CD4-positive, alpha-beta memory T cell (primary cell): ENCODE data around the gene ALDOB. TPM values are rescaled to one million over a fixed set of nuclear protein-coding genes. Genes with fewer than 3 reads are reported as not detected.

Experiments
- CTCF ChIA-PET: fragments of 350-600 bp; sonication (Branson Sonifier 250); formaldehyde crosslinking; loops from one replicate; lab custom pipeline; 2021; ENCODE audit warnings: inconsistent platforms; ENCODE audit not compliant: partially characterized antibody; lab: Charles Lee
- POLR2A ChIA-PET: fragments of 350-600 bp; sonication (Branson Sonifier 250); formaldehyde crosslinking; loops from one replicate; lab custom pipeline; 2021; ENCODE audit not compliant: partially characterized antibody; lab: Charles Lee
- DNase-seq, 5 donors: peaks; one replicate each; pipeline versions ENCODE4 v3.0.0 to v3.0.0-alpha.2; 2020 to 2022; ENCODE audit warnings: mixed read lengths in 1 of 5
- H3K27ac ChIP-seq: one replicate; pipeline ENCODE4 v1.7.0; 2013; ENCODE audit warnings: low read depth, low read length
- H3K27me3 ChIP-seq: 2 replicates; pipeline ENCODE4 v1.7.0; 2013; ENCODE audit warnings: mild to moderate bottlenecking, low read length, moderate library complexity; ENCODE audit not compliant: insufficient read depth
- H3K36me3 ChIP-seq: 2 replicates; pipeline ENCODE4 v1.7.0; 2013; ENCODE audit warnings: mild to moderate bottlenecking, low read length, moderate library complexity; ENCODE audit not compliant: insufficient read depth
- H3K4me1 ChIP-seq: 2 replicates; pipeline ENCODE4 v1.7.0; 2013; ENCODE audit warnings: mild to moderate bottlenecking, low read length, moderate library complexity; ENCODE audit not compliant: insufficient read depth
- H3K4me3 ChIP-seq, 2 donors: one replicate each; pipeline ENCODE4 v1.7.0; 2013; ENCODE audit warnings: low read length in 2 of 2, mild to moderate bottlenecking in 1 of 2
- H3K9me3 ChIP-seq, 2 donors: one replicate each; pipeline ENCODE4 v1.7.0; 2013; ENCODE audit warnings: low read length in 2 of 2, control low read depth in 1 of 2; ENCODE audit not compliant: control insufficient read depth in 1 of 2
- H3K27ac Mint-ChIP-seq, 7 donors: one replicate each; pipeline ENCODE4 v1.8.0; 2020 to 2021; ENCODE audit warnings: mixed read lengths in 7 of 7, mild to moderate bottlenecking in 6 of 7, inconsistent platforms in 3 of 7, moderate library complexity in 3 of 7
- H3K27me3 Mint-ChIP-seq, 2 donors: one replicate each; pipeline ENCODE4 v1.8.0; 2020 to 2021; ENCODE audit warnings: mixed read lengths in 2 of 2
- H3K36me3 Mint-ChIP-seq, 2 donors: one replicate each; pipeline ENCODE4 v1.8.0; 2020 to 2021; ENCODE audit warnings: mixed read lengths in 2 of 2, inconsistent platforms in 1 of 2, mild to moderate bottlenecking in 1 of 2
- H3K4me1 Mint-ChIP-seq, 4 donors: one replicate each; pipeline ENCODE4 v1.8.0; 2020 to 2021; ENCODE audit warnings: mixed read lengths in 4 of 4, mild to moderate bottlenecking in 1 of 4
- H3K4me3 Mint-ChIP-seq, 8 donors: one replicate each; pipeline ENCODE4 v1.8.0; 2020 to 2021; ENCODE audit warnings: mixed read lengths in 8 of 8, mild to moderate bottlenecking in 7 of 8, moderate library complexity in 6 of 8, inconsistent platforms in 3 of 8
- H3K9me3 Mint-ChIP-seq, 8 donors: one replicate each; pipeline ENCODE4 v1.8.0; 2020 to 2021; ENCODE audit warnings: mixed read lengths in 8 of 8, mild to moderate bottlenecking in 5 of 8, inconsistent platforms in 3 of 8, moderate library complexity in 1 of 8
- intact Hi-C: fragments of 100-400 bp; cut with micrococcal nuclease; formaldehyde crosslinking; loops from one replicate; pipeline ENCODE4 v1.15.1; 2023
- polyA plus RNA-seq, 2 donors: library from polyadenylated mRNA; unstranded; fragments of 300-500 nt; fragmentation: Illumina TruSeq; gene quantifications; one replicate each; pipeline ENCODE4 v1.2.3, GENCODE V29; 2021
- total RNA-seq, 2 experiments: library from RNA; stranded (reverse); gene quantifications; one replicate each; pipeline ENCODE4 v1.2.3, GENCODE V29; 2021

Gene ALDOB
- total and polyA plus RNA-seq, 4 experiments from 2014 or later = not detected

DNA sequence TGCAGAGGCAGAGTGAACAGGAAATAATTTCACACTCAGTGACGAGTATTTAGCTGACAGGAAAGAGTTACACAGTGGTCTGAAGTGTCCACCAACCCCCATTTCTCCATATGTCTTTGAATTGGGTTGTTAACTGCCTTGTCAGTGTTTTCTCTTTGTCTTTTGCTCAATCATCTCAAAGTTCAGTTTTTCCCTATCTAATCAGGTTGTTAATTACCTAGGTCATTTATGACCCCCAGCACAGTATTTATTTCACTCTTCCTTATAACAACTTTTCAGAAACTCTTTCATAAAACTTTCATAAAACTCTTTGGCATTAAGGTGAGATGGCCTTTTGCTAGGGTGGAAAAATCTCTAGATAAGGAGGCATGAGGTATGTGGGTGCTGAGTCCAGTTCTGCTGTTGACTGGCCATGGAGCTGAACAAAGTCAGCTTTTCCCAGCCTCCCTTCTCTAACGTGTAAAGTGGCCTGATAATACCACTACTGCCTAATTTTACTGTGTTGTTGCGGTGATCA lies 5.2 kb upstream of the ALDOB start:
- Mint-ChIP-seq H3K27me3 (peaks cover 33 to 36% of the 10 kb centered on the region in 2 donors), H3K27ac (no peak overlapping the region), H3K9me3 (peaks cover 0 to 2% (median 0%) of the 10 kb centered on the region in 8 donors), H3K4me1 (peaks cover 0 to 4% (median 0%) of the 10 kb centered on the region in 4 donors), H3K36me3 (no peaks in the 10 kb centered on the region), H3K4me3 (no peak overlapping the region)
- POLR2A ChIA-PET = no interaction called here
- no peak for DNase-seq
- intact Hi-C loops = no loop called here
- CTCF ChIA-PET = no interaction called here
- Histone ChIP-seq H3K27ac (no peak overlapping the region), H3K4me3 (no peak overlapping the region), H3K36me3 (no peaks in the 10 kb centered on the region), H3K9me3 (no peaks in the 10 kb centered on the region), H3K4me1 (no peaks in the 10 kb centered on the region), H3K27me3 (peaks cover 8% of the 10 kb centered on the region)

DNA sequence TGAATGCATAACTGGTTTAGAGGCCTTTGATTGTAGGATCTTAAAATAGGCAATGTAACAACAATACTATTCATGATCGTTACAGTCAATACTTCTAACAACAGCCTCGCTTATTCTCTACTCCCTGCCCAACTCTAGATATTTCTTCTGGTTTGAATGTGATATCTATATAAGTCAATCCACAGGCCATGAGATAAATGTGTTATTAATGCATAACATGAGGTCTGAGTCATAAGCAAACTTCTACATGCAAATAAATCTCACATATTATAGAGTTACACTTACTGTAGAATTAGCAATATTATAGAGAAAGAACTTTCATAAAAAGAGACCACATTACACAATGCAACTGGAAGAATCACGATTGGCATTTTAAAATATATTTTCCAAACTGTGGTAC lies 2.9 kb upstream of the ALDOB start:
- ChIA-PET CTCF (no interaction called here), POLR2A (interaction anchor here (1.0 kb wide), 1 partner anchor 16 kb away, joined by 3 read pairs; no protein-coding TSS in a partner anchor)
- no peaks in the 10 kb centered on the region for H3K4me1 Mint-ChIP-seq
- Histone ChIP-seq H3K4me3 (no peak overlapping the region), H3K9me3 (no peaks in the 10 kb centered on the region), H3K27me3 (no peaks in the 10 kb centered on the region), H3K4me1 (no peaks in the 10 kb centered on the region), H3K27ac (no peak overlapping the region), H3K36me3 (no peaks in the 10 kb centered on the region)
- peaks cover 0 to 2% (median 0%) of the 10 kb centered on the region in 8 donors for H3K9me3 Mint-ChIP-seq
- H3K27me3 Mint-ChIP-seq = peaks cover 27 to 30% of the 10 kb centered on the region in 2 donors
- H3K4me3 Mint-ChIP-seq = no peak overlapping the region
- DNase-seq = no peak
- H3K36me3 Mint-ChIP-seq = no peaks in the 10 kb centered on the region
- intact Hi-C loops = no loop called here
- H3K27ac Mint-ChIP-seq = no peak overlapping the region

DNA sequence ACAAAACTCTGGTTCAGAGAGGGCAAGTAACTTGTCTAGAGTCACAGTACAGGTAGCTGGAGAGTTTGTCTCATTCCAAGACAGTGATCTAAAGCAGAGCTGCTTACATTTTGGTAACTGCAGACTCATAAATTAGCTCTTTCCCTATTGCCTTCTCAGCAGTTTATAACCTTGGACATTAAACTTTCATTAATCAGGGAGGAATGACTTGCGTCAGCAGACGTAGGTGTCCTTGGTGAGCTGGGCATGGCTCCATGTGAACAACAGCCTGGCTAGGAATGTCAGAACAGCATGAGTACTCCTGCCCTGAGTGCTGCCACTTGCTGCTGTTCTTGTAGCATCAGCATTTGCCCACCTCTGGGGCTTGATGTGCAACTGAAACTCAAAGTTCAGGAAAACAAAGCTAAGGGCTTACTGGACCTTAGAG lies 2.2 kb upstream of the ALDOB start:
- intact Hi-C loops = no loop called here
- ChIA-PET CTCF (no interaction called here), POLR2A (interaction anchor here (1.0 kb wide), 1 partner anchor 17 kb away, joined by 3 read pairs; no protein-coding TSS in a partner anchor)
- DNase-seq = no peak
- peaks cover 24 to 27% of the 10 kb centered on the region in 2 donors for H3K27me3 Mint-ChIP-seq
- peaks cover 0 to 2% (median 0%) of the 10 kb centered on the region in 8 donors for H3K9me3 Mint-ChIP-seq
- H3K36me3 ChIP-seq = no peaks in the 10 kb centered on the region
- no peaks in the 10 kb centered on the region for H3K9me3 ChIP-seq
- no peak overlapping the region for H3K4me3 Mint-ChIP-seq
- no peaks in the 10 kb centered on the region for H3K27me3 ChIP-seq
- no peak overlapping the region for H3K27ac ChIP-seq
- no peak overlapping the region for H3K4me3 ChIP-seq
- H3K36me3 Mint-ChIP-seq = no peaks in the 10 kb centered on the region
- no peak overlapping the region for H3K27ac Mint-ChIP-seq
- H3K4me1 Mint-ChIP-seq = no peaks in the 10 kb centered on the region
- H3K4me1 ChIP-seq = no peaks in the 10 kb centered on the region

DNA sequence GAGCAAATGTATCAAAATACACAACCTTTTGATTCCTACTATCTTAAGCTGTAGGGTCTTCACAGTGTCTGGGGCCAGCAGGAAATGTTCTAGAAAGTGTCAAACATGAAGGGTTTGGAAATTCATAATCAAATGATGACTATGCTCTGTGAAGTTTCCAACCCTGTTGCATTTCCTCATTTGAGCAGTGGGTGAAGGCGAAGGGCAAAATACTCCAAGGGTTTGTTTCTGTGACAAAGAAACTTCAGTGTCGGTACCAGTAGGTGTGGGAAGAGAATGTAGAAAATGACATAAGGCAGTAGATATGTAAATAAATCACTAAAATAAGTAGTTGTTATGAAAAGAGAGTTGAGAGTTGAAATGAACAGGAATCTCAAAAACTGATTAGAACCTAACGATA lies 576 bp downstream of the ALDOB start:
- no peaks in the 10 kb centered on the region for H3K36me3 ChIP-seq
- H3K4me1 ChIP-seq = no peaks in the 10 kb centered on the region
- Mint-ChIP-seq H3K4me1 (no peaks in the 10 kb centered on the region), H3K27ac (no peak overlapping the region), H3K9me3 (peaks cover 0 to 4% (median 0%) of the 10 kb centered on the region in 8 donors), H3K27me3 (peaks cover 11 to 24% of the 10 kb centered on the region in 2 donors), H3K4me3 (no peak overlapping the region), H3K36me3 (no peaks in the 10 kb centered on the region)
- no peaks in the 10 kb centered on the region for H3K9me3 ChIP-seq
- POLR2A ChIA-PET = no interaction called here
- H3K27me3 ChIP-seq = no peaks in the 10 kb centered on the region
- no peak for DNase-seq
- no peak overlapping the region for H3K4me3 ChIP-seq
- intact Hi-C loops = no loop called here
- CTCF ChIA-PET = no interaction called here
- H3K27ac ChIP-seq = no peak overlapping the region

DNA sequence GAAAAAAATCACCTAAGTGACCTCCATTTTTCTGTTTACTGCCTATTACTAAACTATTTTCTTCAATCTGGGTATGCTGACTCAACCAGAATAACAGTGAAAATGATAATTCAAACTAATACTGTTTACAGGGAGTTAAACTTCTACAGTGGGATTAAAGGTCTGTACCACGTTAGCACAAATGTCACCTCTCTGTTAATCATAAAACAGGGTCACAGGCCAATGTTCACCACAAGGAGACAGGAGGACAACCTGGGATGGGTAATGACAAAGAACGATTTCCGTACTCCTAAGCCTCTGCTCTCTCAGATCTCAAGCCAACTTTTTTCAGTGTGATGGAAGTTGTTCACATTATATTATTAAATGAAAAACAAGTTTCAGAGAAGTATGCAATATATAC lies 2.3 kb downstream of the ALDOB start:
- intact Hi-C loops = no loop called here
- H3K27me3 ChIP-seq = no peaks in the 10 kb centered on the region
- no peak for DNase-seq
- H3K36me3 Mint-ChIP-seq = no peaks in the 10 kb centered on the region
- no peaks in the 10 kb centered on the region for H3K9me3 ChIP-seq
- ChIA-PET POLR2A (no interaction called here), CTCF (no interaction called here)
- H3K9me3 Mint-ChIP-seq = peaks cover 0 to 4% (median 0%) of the 10 kb centered on the region in 8 donors
- no peak overlapping the region for H3K27ac Mint-ChIP-seq
- no peak overlapping the region for H3K27ac ChIP-seq
- no peaks in the 10 kb centered on the region for H3K4me1 Mint-ChIP-seq
- H3K4me1 ChIP-seq = no peaks in the 10 kb centered on the region
- H3K4me3 ChIP-seq = no peak overlapping the region
- no peak overlapping the region for H3K4me3 Mint-ChIP-seq
- H3K36me3 ChIP-seq = no peaks in the 10 kb centered on the region
- H3K27me3 Mint-ChIP-seq = peaks cover 12 to 22% of the 10 kb centered on the region in 2 donors

DNA sequence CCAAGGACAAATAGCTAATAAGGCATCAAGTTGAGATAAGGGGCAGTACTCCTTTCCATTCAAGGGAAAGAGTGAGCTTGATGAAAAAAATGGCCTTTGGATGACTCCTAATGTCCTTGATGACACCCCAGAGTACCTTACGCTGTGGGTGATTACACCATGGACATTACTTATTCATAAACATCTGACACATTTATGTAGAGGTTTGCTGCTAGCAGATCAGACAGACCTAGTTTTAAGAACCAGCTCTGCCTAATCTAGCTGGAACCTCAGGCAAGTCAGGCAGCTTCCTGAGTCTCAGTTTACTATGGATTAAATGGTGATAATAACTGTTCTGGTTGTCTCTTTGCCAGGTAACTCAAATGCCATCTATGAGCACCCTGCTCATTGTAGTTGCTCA lies 2.8 kb downstream of the ALDOB start:
- H3K9me3 Mint-ChIP-seq = peaks cover 0 to 3% (median 0%) of the 10 kb centered on the region in 8 donors
- H3K27me3 Mint-ChIP-seq = peaks cover 12 to 19% of the 10 kb centered on the region in 2 donors
- no peak overlapping the region for H3K4me3 ChIP-seq
- no peak overlapping the region for H3K27ac ChIP-seq
- no peaks in the 10 kb centered on the region for H3K9me3 ChIP-seq
- no peaks in the 10 kb centered on the region for H3K36me3 ChIP-seq
- intact Hi-C loops = no loop called here
- no peaks in the 10 kb centered on the region for H3K27me3 ChIP-seq
- H3K4me3 Mint-ChIP-seq = no peak overlapping the region
- no peaks in the 10 kb centered on the region for H3K4me1 Mint-ChIP-seq
- H3K36me3 Mint-ChIP-seq = no peaks in the 10 kb centered on the region
- ChIA-PET CTCF (no interaction called here), POLR2A (no interaction called here)
- H3K4me1 ChIP-seq = no peaks in the 10 kb centered on the region
- H3K27ac Mint-ChIP-seq = no peak overlapping the region
- no peak for DNase-seq

DNA sequence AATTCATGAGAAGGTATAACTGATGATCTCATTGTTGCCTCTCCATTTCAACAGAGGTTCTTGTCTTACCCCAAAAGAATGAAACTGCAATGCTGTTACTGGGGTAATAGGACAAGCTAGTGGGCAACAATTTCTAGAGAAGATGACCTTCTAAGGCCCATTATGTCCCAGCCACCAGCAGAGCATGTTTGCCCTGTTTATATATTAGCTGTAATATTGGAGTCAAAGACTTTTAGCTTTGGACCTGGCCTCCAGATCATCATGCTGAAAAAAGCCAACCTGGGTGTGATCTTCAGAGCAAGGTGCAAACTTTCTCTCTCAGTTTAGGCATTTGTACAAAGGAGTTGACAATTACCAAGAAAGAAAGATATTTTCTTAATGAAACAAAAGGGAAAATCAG lies 3.4 kb downstream of the ALDOB start:
- ChIA-PET CTCF (no interaction called here), POLR2A (no interaction called here)
- no peak overlapping the region for H3K4me3 Mint-ChIP-seq
- H3K4me1 ChIP-seq = no peaks in the 10 kb centered on the region
- no peaks in the 10 kb centered on the region for H3K27me3 ChIP-seq
- no peak for DNase-seq
- H3K27ac Mint-ChIP-seq = no peak overlapping the region
- H3K9me3 ChIP-seq = no peaks in the 10 kb centered on the region
- H3K36me3 Mint-ChIP-seq = no peaks in the 10 kb centered on the region
- H3K27me3 Mint-ChIP-seq = peaks cover 9 to 14% of the 10 kb centered on the region in 2 donors
- peaks cover 0 to 3% (median 0%) of the 10 kb centered on the region in 8 donors for H3K9me3 Mint-ChIP-seq
- H3K4me3 ChIP-seq = no peak overlapping the region
- H3K4me1 Mint-ChIP-seq = no peaks in the 10 kb centered on the region
- H3K36me3 ChIP-seq = no peaks in the 10 kb centered on the region
- intact Hi-C loops = no loop called here
- no peak overlapping the region for H3K27ac ChIP-seq
